ENCODE results near the gene ZNF324B. TPM values are rescaled to one million over a fixed set of nuclear protein-coding genes. Genes with fewer than 3 reads are reported as not detected.

The ZNF324B gene
- polyA plus RNA-seq, 2 of the 4 experiments (the other 2 are of a cell fraction) = 3.8 to 6.8 TPM

DNA sequence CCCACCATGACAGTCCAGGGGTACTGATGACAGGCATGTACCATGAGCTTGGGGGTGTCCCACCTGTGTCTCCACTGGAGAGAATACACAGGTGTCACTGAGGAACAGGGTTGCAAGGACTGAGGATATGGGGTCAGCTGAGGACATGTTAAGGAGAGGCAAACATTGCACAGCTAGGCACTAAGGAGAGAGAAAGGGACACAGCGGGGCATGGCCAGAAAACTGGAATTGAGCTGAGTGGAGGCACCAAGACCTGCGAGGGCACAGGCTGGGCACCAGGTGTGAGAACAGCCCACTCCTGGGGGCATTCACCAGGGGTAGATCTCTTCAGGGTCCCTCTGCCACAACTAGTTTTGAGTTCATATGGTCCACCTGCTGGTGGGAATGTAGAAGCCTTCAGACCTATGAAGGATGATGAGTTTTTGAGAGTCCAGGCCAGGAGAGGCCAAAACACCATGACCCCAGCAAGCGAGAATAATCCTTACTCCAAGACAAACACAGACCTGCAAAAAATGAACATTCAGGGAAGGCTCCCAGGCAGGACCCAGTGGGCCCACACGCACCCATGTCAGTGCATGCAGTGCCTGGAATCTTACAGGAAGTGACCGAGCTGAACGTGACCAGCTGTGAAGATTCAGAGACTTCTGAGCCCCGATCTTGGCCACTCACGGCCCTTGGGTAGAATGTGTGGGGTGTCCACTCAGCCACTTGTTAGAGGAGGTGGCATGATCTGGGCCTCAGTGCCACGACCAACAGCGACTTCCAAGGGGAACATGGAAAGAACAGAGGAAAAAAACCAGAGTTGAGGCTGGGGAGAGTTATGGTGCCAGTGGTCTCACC is 44.4 kb upstream of the ZNF324B start (continued):
- no peak for TF ChIP-seq POLR2AphosphoS2 (conservative IDR thresholded peaks at IDR 0.05; ENCODE audit: low read length)
- TF ChIP-seq RARB (CRISPR knock-in tag; IDR thresholded peaks at IDR 0.05) = no peak
- TF ChIP-seq HDAC2 (IDR thresholded peaks at IDR 0.05) = no peak
- TF ChIP-seq KDM5A (IDR thresholded peaks at IDR 0.05) = no peak
- no peak for TF ChIP-seq ESRRA (IDR thresholded peaks at IDR 0.05; ENCODE audit: borderline replicate concordance, low read length)
- TF ChIP-seq HOXB13 (CRISPR knock-in tag; IDR thresholded peaks at IDR 0.05; ENCODE audit: low read depth) = no peak
- no peak for TF ChIP-seq CEBPB (IDR thresholded peaks at IDR 0.05)

DNA sequence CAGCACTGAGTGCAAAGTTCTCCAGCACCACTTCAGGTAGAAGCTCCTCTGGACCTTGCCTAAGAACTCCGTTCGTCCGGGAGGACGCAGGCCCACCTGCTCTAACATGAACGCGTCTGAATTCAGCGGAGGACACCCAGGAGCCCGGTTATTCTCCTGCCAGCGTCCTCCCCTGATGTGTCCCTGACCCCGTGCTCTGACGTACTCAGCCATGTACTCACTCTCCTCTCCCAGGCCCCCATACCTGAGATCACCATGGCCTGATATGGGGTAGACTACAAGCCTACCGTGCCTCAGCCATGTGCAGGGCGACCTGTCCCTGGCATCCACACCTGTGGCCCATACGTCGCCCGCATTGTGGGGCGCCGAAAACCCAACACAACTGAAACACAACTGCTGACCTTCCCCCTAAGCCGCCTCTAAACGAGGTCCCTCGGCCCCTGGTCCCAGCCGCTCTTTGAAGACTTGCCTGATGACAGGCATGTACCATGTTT is 43.7 kb upstream of the ZNF324B start:
- Histone ChIP-seq H3K4me1 (peaks cover 22% of the 10 kb centered on the region), H3K9me3 (no peaks in the 10 kb centered on the region), H3K4me3 (peak overlapping the region; percentile 96), H3K27ac (peak overlapping the region; percentile 93 to 94), H3K4me2 (peak overlapping the region; percentile 89)
- ChIA-PET POLR2A (interaction anchor here (1.0 to 1.4 kb wide), 7 partner anchors 11 to 136 kb away, joined by 3 to 17 read pairs (median 7); partner anchors contain the start of genes RPS5, TRIM28, ZBTB45 and ZNF324), CTCF (interaction anchor here (0.6 to 2.0 kb wide), 6 partner anchors 9 to 167 kb away, joined by 3 to 6 read pairs (median 4); partner anchors contain the start of gene RPS5)
- TF ChIP-seq, protein P1, sequence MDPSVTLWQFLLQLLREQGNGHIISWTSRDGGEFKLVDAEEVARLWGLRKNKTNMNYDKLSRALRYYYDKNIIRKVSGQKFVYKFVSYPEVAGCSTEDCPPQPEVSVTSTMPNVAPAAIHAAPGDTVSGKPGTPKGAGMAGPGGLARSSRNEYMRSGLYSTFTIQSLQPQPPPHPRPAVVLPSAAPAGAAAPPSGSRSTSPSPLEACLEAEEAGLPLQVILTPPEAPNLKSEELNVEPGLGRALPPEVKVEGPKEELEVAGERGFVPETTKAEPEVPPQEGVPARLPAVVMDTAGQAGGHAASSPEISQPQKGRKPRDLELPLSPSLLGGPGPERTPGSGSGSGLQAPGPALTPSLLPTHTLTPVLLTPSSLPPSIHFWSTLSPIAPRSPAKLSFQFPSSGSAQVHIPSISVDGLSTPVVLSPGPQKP (IDR thresholded peaks at IDR 0.05; ENCODE audit: low read depth, low read length) = no peak
- no peak for TF ChIP-seq MAZ (IDR thresholded peaks at IDR 0.05; ENCODE audit: borderline replicate concordance, low read depth, low read length)
- peak; percentile 36; the same call in 1 of the 2 replicates for TF ChIP-seq POLR2A (IDR thresholded peaks at IDR 0.05; ENCODE audit: low read length)
- no peak for TF ChIP-seq RFX5 (IDR thresholded peaks at IDR 0.05)
- TF ChIP-seq, protein P2, sequence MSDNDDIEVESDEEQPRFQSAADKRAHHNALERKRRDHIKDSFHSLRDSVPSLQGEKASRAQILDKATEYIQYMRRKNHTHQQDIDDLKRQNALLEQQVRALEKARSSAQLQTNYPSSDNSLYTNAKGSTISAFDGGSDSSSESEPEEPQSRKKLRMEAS (IDR thresholded peaks at IDR 0.05) = no peak
- no peak for TF ChIP-seq CHD4 (IDR thresholded peaks at IDR 0.05; ENCODE audit: borderline replicate concordance)
- TF ChIP-seq PHF8 (IDR thresholded peaks at IDR 0.05; ENCODE audit: borderline replicate concordance, low read depth) = no peak
- DNase-seq (ENCODE audit: low read depth in 1 of 2, low spot score in 1 of 2) = no peak
- no peak for FAIRE-seq
- WGBS (ENCODE audit: missing lambda C conversion rate) = 42% methylated on average over 22 of the region's 22 CpGs
- ATAC-seq = peak; percentile 9 to 16; a peak in 4 of 6 replicates

DNA sequence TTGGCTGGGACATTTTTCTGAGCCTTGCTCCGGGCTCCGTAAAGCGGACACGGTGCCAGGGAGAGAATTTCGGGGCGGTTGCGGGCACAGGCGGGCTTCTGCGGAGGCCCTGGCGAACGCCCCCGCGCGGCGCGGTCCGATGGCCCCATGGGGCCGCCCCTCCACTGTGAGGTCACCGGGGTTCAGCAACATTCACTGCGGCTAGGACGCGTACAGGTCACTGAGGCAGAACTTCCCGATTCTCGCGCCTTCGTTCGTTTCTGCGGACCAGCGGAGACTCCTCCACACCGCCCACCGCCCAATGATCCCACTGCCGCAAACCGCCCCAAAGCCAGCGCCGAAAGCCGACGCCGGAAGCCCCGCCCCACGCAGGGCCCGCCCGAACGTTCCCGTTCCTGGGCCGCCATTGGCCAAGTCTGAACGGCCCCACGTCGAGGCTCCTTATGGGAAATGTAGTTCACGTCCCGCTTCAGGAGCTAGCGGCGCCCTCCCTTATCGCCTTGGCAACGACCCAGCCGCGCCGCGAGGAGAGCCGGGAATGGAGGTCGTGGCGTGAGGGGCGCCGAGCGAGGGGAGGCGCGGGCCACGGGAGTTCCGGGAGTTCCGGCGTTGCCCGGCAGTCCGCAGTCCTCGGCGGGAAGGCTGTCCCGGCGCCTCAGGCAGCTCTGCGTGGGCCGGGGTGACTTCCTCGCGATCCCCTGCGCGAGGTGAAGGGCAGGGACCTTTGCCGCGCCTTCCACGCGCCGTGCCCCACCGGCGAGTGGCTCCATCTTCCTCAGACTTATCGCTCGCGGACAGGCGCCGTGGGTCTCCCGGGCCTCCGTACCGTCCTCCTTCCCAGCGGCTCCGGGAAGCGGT is 43.0 kb upstream of the ZNF324B start, which contains the start of gene ZNF584:
Gene ZNF584, plus strand, starts transcription at position 498 of the 858 bp plus-strand sequence. CDS start 499 bp downstream, outside the sequence.
- no peak for FAIRE-seq
- H3K9me3 ChIP-seq = no peaks in the 10 kb centered on the region; the same call in 2 of the 3 replicates
- TF ChIP-seq JUN (IDR thresholded peaks at IDR 0.05) = peak; percentile 82 to 91; a peak in 4 of 5 replicates
- no peak for TF ChIP-seq ZNF302 (CRISPR knock-in tag; IDR thresholded peaks at IDR 0.05)
- no peak for TF ChIP-seq MAFK (IDR thresholded peaks at IDR 0.05; ENCODE audit: partially characterized antibody)
- no peak for TF ChIP-seq RARB (CRISPR knock-in tag; IDR thresholded peaks at IDR 0.05)
- TF ChIP-seq, protein P3, sequence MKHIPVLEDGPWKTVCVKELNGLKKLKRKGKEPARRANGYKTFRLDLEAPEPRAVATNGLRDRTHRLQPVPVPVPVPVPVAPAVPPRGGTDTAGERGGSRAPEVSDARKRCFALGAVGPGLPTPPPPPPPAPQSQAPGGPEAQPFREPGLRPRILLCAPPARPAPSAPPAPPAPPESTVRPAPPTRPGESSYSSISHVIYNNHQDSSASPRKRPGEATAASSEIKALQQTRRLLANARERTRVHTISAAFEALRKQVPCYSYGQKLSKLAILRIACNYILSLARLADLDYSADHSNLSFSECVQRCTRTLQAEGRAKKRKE (CRISPR knock-in tag; IDR thresholded peaks at IDR 0.05; ENCODE audit: low read depth) = no peak
- TF ChIP-seq, protein P2 (IDR thresholded peaks at IDR 0.05) = peak; percentile 15
- TF ChIP-seq, protein P4, sequence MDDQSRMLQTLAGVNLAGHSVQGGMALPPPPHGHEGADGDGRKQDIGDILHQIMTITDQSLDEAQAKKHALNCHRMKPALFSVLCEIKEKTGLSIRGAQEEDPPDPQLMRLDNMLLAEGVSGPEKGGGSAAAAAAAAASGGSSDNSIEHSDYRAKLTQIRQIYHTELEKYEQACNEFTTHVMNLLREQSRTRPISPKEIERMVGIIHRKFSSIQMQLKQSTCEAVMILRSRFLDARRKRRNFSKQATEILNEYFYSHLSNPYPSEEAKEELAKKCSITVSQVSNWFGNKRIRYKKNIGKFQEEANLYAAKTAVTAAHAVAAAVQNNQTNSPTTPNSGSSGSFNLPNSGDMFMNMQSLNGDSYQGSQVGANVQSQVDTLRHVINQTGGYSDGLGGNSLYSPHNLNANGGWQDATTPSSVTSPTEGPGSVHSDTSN (IDR thresholded peaks at IDR 0.05) = peak; percentile 61; the same call in 1 of the 2 replicates
- no peak; the same call in 1 of the 2 replicates for TF ChIP-seq GATA3 (IDR thresholded peaks at IDR 0.05; ENCODE audit: borderline replicate concordance)
- TF ChIP-seq, protein P5, sequence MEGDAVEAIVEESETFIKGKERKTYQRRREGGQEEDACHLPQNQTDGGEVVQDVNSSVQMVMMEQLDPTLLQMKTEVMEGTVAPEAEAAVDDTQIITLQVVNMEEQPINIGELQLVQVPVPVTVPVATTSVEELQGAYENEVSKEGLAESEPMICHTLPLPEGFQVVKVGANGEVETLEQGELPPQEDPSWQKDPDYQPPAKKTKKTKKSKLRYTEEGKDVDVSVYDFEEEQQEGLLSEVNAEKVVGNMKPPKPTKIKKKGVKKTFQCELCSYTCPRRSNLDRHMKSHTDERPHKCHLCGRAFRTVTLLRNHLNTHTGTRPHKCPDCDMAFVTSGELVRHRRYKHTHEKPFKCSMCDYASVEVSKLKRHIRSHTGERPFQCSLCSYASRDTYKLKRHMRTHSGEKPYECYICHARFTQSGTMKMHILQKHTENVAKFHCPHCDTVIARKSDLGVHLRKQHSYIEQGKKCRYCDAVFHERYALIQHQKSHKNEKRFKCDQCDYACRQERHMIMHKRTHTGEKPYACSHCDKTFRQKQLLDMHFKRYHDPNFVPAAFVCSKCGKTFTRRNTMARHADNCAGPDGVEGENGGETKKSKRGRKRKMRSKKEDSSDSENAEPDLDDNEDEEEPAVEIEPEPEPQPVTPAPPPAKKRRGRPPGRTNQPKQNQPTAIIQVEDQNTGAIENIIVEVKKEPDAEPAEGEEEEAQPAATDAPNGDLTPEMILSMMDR (IDR thresholded peaks at IDR 0.05) = peak; percentile 28; the same call in 2 of the 3 replicates

More for the DNA sequence above, 43.0 kb upstream of the ZNF324B start, which contains the start of gene ZNF584:
- Histone ChIP-seq H3K4me3 (peak within 1 kb of the TSS; percentile 96), H3K4me1 (peaks cover 21% of the 10 kb centered on the region), H3K4me2 (peak within 1 kb of the TSS; percentile 89), H3K27ac (peak within 1 kb of the TSS; percentile 93 to 94)
- DNase-seq (ENCODE audit: low read depth in 1 of 2, low spot score in 1 of 2) = peak; percentile 95 to 96
- ChIA-PET CTCF (interaction anchor here (0.6 to 2.5 kb wide), 12 partner anchors 8 to 166 kb away, joined by 3 to 6 read pairs (median 3); partner anchors contain the start of gene RPS5), POLR2A (interaction anchor here (0.6 to 1.4 kb wide), 11 partner anchors 10 to 1813 kb away, joined by 3 to 17 read pairs (median 6); partner anchors contain the start of genes RPS5, TRIM28, ZBTB45 and ZNF274)
- WGBS (ENCODE audit: missing lambda C conversion rate) = 1% methylated on average over 43 of the region's 100 CpGs
- peak; percentile 87 to 95 for ATAC-seq

All from A549 (cell line).